MM.1S (cell line): ENCODE data around the gene ARPC1A.

ENCODE experiments used
- EZH2 ChIP-seq: fragments of 300-600 bp; sonication (generic); optimal IDR thresholded peaks from 2 replicates; pipeline ENCODE3; 2017; ENCODE audit warnings: low read depth, mild to moderate bottlenecking, antibody characterized with exemption, low read length, mixed read lengths
- TF ChIP-seq, protein P1 (sequence below): fragments of 300-600 bp; sonication (generic); IDR thresholded peaks from 2 replicates; pipeline ENCODE4 v1.5.1; 2016; ENCODE audit warnings: antibody characterized with exemption, low read length, mixed read lengths

DNA sequence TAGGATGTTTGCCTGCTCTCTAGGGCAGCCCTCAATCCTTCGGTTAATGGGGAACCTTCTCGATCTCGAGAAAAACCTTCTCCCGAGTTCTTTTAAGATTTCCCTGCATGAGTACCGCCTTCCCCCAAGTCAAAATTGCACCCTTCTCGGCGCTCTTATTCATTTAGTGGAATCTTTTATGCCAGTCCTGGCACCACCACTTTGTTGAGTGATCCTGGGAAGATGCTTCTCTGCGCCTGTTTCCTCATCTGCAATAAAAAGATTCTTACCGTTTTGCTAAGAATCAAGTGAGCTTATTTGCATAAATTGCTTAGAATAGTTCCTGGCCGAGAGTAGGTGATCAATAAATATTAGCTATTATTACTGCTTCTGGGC, 697 bp downstream of the ARPC1A start:
- TF ChIP-seq, protein P1, sequence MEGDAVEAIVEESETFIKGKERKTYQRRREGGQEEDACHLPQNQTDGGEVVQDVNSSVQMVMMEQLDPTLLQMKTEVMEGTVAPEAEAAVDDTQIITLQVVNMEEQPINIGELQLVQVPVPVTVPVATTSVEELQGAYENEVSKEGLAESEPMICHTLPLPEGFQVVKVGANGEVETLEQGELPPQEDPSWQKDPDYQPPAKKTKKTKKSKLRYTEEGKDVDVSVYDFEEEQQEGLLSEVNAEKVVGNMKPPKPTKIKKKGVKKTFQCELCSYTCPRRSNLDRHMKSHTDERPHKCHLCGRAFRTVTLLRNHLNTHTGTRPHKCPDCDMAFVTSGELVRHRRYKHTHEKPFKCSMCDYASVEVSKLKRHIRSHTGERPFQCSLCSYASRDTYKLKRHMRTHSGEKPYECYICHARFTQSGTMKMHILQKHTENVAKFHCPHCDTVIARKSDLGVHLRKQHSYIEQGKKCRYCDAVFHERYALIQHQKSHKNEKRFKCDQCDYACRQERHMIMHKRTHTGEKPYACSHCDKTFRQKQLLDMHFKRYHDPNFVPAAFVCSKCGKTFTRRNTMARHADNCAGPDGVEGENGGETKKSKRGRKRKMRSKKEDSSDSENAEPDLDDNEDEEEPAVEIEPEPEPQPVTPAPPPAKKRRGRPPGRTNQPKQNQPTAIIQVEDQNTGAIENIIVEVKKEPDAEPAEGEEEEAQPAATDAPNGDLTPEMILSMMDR: no peak
- no peak for TF ChIP-seq EZH2
